Liver (tissue), 3 donors: Measurements from ENCODE around the gene TECPR1.

Experiments used
- EGR1 ChIP-seq, 2 donors: IDR thresholded peaks; 2 replicates each; pipeline ENCODE4 v1.6.1; 2016 to 2018; ENCODE audit warnings: antibody characterized with exemption in 2 of 2, low read depth in 2 of 2
- GABPA ChIP-seq, 2 donors: IDR thresholded peaks in 1 of 2; conservative IDR thresholded peaks in 1 of 2; 2 replicates each; pipeline ENCODE4 v1.6.1; 2016; ENCODE audit warnings: antibody characterized with exemption in 2 of 2, mild to moderate bottlenecking in 1 of 2, moderate library complexity in 1 of 2
- HNF4G ChIP-seq: IDR thresholded peaks from 2 replicates; pipeline ENCODE4 v1.6.1; 2016; ENCODE audit warnings: antibody characterized with exemption
- JUND ChIP-seq, 2 donors: IDR thresholded peaks; 2 replicates each; pipeline ENCODE4 v1.6.1; 2016; ENCODE audit warnings: antibody characterized with exemption in 2 of 2
- NR2F2 ChIP-seq: IDR thresholded peaks from 2 replicates; pipeline ENCODE4 v1.6.1; 2016; ENCODE audit warnings: antibody characterized with exemption
- RXRA ChIP-seq, 2 donors: IDR thresholded peaks; 2 replicates each; pipeline ENCODE4 v1.6.1; 2017 to 2018; ENCODE audit warnings: antibody characterized with exemption in 2 of 2, mild to moderate bottlenecking in 1 of 2
- TAF1 ChIP-seq: conservative IDR thresholded peaks from 2 replicates; pipeline ENCODE4 v1.6.1; 2016; ENCODE audit warnings: antibody characterized with exemption, mild to moderate bottlenecking
- YY1 ChIP-seq: IDR thresholded peaks from 2 replicates; pipeline ENCODE4 v1.6.1; 2016; ENCODE audit warnings: antibody characterized with exemption, mild to moderate bottlenecking
- TF ChIP-seq, protein P1 (sequence below): fragments of 150-350 bp; IDR thresholded peaks from 2 replicates; pipeline ENCODE4 v1.5.1; 2017; ENCODE audit warnings: improper control_type of control experiment, low read depth, low read length; ENCODE audit not compliant: missing input control
- TF ChIP-seq, protein P2 (sequence below): IDR thresholded peaks from 2 replicates; pipeline ENCODE4 v1.6.1; 2016; ENCODE audit warnings: antibody characterized with exemption
- donor health status: healthy.
- donor health status: healthy.

DNA sequence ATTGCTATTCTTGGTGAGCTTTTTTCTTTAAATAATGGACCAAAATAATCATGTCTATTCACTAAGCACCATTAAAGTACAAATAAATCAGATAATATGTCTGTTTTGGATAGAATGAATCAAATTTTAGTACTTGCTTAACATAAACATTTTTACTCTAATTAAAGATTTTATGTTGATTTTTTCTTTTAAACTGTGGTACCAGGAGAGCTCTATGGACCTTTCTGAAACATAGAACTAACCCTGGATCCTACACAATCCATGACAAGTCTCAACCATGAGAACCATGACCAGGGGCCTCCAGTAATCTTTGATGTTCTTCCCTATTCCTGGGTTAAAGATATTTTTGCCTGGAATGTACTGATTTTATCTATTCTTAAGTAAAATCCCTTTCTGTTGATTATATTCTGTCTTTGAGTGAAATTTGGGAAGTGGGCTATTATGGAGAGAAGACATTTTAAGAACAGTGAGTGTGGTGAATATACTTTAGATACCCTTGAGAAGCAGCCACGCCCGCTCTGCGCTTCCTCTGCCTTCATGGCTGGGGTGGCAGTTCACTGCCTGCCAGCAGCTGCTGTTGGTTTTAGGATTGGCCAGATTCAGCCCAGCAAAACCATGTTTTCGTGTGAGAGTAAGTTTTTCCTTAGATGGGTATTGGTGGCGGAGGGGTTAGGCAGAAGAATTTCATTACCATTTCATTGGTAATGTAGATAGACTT is 83.0 kb downstream of the TECPR1 start:
- TF ChIP-seq, protein P1, sequence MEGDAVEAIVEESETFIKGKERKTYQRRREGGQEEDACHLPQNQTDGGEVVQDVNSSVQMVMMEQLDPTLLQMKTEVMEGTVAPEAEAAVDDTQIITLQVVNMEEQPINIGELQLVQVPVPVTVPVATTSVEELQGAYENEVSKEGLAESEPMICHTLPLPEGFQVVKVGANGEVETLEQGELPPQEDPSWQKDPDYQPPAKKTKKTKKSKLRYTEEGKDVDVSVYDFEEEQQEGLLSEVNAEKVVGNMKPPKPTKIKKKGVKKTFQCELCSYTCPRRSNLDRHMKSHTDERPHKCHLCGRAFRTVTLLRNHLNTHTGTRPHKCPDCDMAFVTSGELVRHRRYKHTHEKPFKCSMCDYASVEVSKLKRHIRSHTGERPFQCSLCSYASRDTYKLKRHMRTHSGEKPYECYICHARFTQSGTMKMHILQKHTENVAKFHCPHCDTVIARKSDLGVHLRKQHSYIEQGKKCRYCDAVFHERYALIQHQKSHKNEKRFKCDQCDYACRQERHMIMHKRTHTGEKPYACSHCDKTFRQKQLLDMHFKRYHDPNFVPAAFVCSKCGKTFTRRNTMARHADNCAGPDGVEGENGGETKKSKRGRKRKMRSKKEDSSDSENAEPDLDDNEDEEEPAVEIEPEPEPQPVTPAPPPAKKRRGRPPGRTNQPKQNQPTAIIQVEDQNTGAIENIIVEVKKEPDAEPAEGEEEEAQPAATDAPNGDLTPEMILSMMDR, result no peak
- TF ChIP-seq EGR1 (IDR thresholded peaks at IDR 0.05; ENCODE audit: low read depth in 2 of 2), result no peak
- no peak for TF ChIP-seq TAF1
- TF ChIP-seq JUND (IDR thresholded peaks at IDR 0.05), result no peak
- TF ChIP-seq HNF4G, result no peak
- TF ChIP-seq GABPA (IDR thresholded peaks at IDR 0.05 in 1 of 2, conservative IDR thresholded peaks at IDR 0.05 in 1 of 2), result no peak
- no peak for TF ChIP-seq YY1
- no peak for TF ChIP-seq RXRA (IDR thresholded peaks at IDR 0.05)
- TF ChIP-seq, protein P2, sequence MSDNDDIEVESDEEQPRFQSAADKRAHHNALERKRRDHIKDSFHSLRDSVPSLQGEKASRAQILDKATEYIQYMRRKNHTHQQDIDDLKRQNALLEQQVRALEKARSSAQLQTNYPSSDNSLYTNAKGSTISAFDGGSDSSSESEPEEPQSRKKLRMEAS, result no peak
- no peak for TF ChIP-seq NR2F2
